KMS-11 (cell line): ENCODE measurements around the gene DBNL.

ENCODE experiments used
- H2AFZ ChIP-seq: fragments of 200-600 bp; sonication (generic); 2 replicates; pipeline ENCODE4 v1.6.1; 2016; ENCODE audit warnings: antibody characterized with exemption, mixed run types, low read depth
- H3K27ac ChIP-seq: fragments of 200-600 bp; sonication (generic); 2 replicates; pipeline ENCODE4 v1.6.1; 2016; ENCODE audit warnings: mild to moderate bottlenecking, mixed run types
- H3K27me3 ChIP-seq: fragments of 200-600 bp; sonication (generic); 2 replicates; pipeline ENCODE4 v1.6.1; 2017; ENCODE audit warnings: mild to moderate bottlenecking, low read depth, mixed run types, moderate library complexity; ENCODE audit not compliant: insufficient read depth
- H3K36me3 ChIP-seq: fragments of 200-600 bp; sonication (generic); 2 replicates; pipeline ENCODE4 v1.6.1; 2017; ENCODE audit warnings: mild to moderate bottlenecking, mixed run types; ENCODE audit not compliant: insufficient read depth
- H3K4me1 ChIP-seq: fragments of 200-600 bp; sonication (generic); 2 replicates; pipeline ENCODE4 v1.6.1; 2016; ENCODE audit warnings: mild to moderate bottlenecking, low read depth, mixed run types; ENCODE audit not compliant: poor library complexity, severe bottlenecking
- H3K4me2 ChIP-seq: fragments of 200-600 bp; sonication (generic); 2 replicates; pipeline ENCODE4 v1.7.0; 2016; ENCODE audit warnings: mild to moderate bottlenecking, mixed run types
- H3K4me3 ChIP-seq: fragments of 200-600 bp; sonication (generic); IDR thresholded peaks from 2 replicates; pipeline ENCODE4 v1.6.1; 2017; ENCODE audit warnings: low read depth, low read length, mixed read lengths; ENCODE audit not compliant: insufficient read depth
- H3K79me2 ChIP-seq: fragments of 200-600 bp; sonication (generic); 2 replicates; pipeline ENCODE4 v1.6.1; 2016; ENCODE audit warnings: low read depth, mixed run types; ENCODE audit not compliant: insufficient read depth
- H3K9ac ChIP-seq: fragments of 200-600 bp; sonication (generic); 2 replicates; pipeline ENCODE4 v1.6.1; 2016; ENCODE audit warnings: mild to moderate bottlenecking, mixed run types
- H4K20me1 ChIP-seq: fragments of 200-600 bp; sonication (generic); 2 replicates; pipeline ENCODE4 v1.6.1; 2016; ENCODE audit warnings: mild to moderate bottlenecking, mixed run types; ENCODE audit not compliant: insufficient read depth
- CTCF ChIP-seq: fragments of 200-600 bp; sonication (generic); conservative IDR thresholded peaks from 2 replicates; pipeline ENCODE4 v1.6.1; 2017; ENCODE audit warnings: low read depth, mild to moderate bottlenecking, antibody characterized with exemption, low read length, moderate library complexity, mixed read lengths

The DBNL gene

GRCh38 chr7:44103566-44103922 lies 59.0 kb downstream of the DBNL start:
- TF ChIP-seq CTCF: no peak
- Histone ChIP-seq H3K4me2 (no peak overlapping the region), H4K20me1 (no peaks in the 10 kb centered on the region), H3K9ac (no peak overlapping the region), H3K79me2 (no peaks in the 10 kb centered on the region), H2AFZ (no peak overlapping the region), H3K36me3 (no peaks in the 10 kb centered on the region), H3K27ac (no peak overlapping the region), H3K27me3 (peaks cover 8% of the 10 kb centered on the region; the same call in 1 of the 2 replicates), H3K4me3 (no peak overlapping the region), H3K4me1 (no peaks in the 10 kb centered on the region)

- H3K79me2 ChIP-seq: no peaks in the 10 kb centered on the region
- H2AFZ ChIP-seq: no peak within 1 kb of the TSS
- no peaks in the 10 kb centered on the region for H3K4me1 ChIP-seq
- H3K4me2 ChIP-seq: no peak within 1 kb of the TSS
- H3K9ac ChIP-seq: no peak within 1 kb of the TSS
- no peaks in the 10 kb centered on the region for H3K36me3 ChIP-seq
- no peak for TF ChIP-seq CTCF
- no peak within 1 kb of the TSS for H3K27ac ChIP-seq
- no peaks in the 10 kb centered on the region for H4K20me1 ChIP-seq
- H3K4me3 ChIP-seq: no peak within 1 kb of the TSS
- H3K27me3 ChIP-seq: peaks cover 8% of the 10 kb centered on the region; the same call in 1 of the 2 replicates
Observed at GRCh38 chr7:44103923-44104859, 59.7 kb downstream of the DBNL start, which contains the start of gene AEBP1. Gene AEBP1, plus strand, starts transcription at chr7:44104345. Its CDS starts 321 bp downstream, at chr7:44104666.

GRCh38 chr7:44104860-44105771 lies 60.6 kb downstream of the DBNL start:
- no peaks in the 10 kb centered on the region for H3K4me1 ChIP-seq
- H4K20me1 ChIP-seq: no peaks in the 10 kb centered on the region
- no peak for TF ChIP-seq CTCF
- H3K4me2 ChIP-seq: no peak overlapping the region
- H3K36me3 ChIP-seq: no peaks in the 10 kb centered on the region
- H2AFZ ChIP-seq: no peak overlapping the region
- H3K4me3 ChIP-seq: no peak overlapping the region
- no peaks in the 10 kb centered on the region for H3K79me2 ChIP-seq
- no peak overlapping the region for H3K9ac ChIP-seq
- no peak overlapping the region for H3K27ac ChIP-seq
- peaks cover 8% of the 10 kb centered on the region; the same call in 1 of the 2 replicates for H3K27me3 ChIP-seq

GRCh38 chr7:44105832-44106231 lies 61.3 kb downstream of the DBNL start:
- no peak overlapping the region for H3K9ac ChIP-seq
- H3K79me2 ChIP-seq: no peaks in the 10 kb centered on the region
- no peak overlapping the region for H3K27ac ChIP-seq

More at GRCh38 chr7:44105832-44106231, 61.3 kb downstream of the DBNL start:
- Histone ChIP-seq H3K4me1 (no peaks in the 10 kb centered on the region), H3K4me2 (no peak overlapping the region), H3K36me3 (no peaks in the 10 kb centered on the region), H3K27me3 (peaks cover 8% of the 10 kb centered on the region; the same call in 1 of the 2 replicates), H2AFZ (no peak overlapping the region), H4K20me1 (no peaks in the 10 kb centered on the region), H3K4me3 (no peak overlapping the region)
- no peak for TF ChIP-seq CTCF
